NB4 (cell line): Measurements from ENCODE around the gene MESD.

Source experiments
- DNase-seq: peaks from one replicate; pipeline ENCODE4 v3.0.0; 2010; ENCODE audit warnings: low read depth
- H3K4me3 ChIP-seq: one replicate; pipeline ENCODE4 v1.5.1; 2011; ENCODE audit warnings: mild to moderate bottlenecking, low read depth, low read length, moderate library complexity
- MYC ChIP-seq: IDR thresholded peaks from 2 replicates; pipeline ENCODE4 v1.6.1; 2011; ENCODE audit warnings: low read depth, low read length
- POLR2A ChIP-seq: IDR thresholded peaks from 2 replicates; pipeline ENCODE4 v1.6.1; 2011; ENCODE audit warnings: mild to moderate bottlenecking; ENCODE audit not compliant: insufficient read length; ENCODE audit errors: extremely low read depth
- TF ChIP-seq, protein P1 (sequence below): IDR thresholded peaks from 2 replicates; pipeline ENCODE4 v1.6.1; 2011; ENCODE audit warnings: low read depth, low read length
- TF ChIP-seq, protein P2 (sequence below): IDR thresholded peaks from one replicate; pipeline ENCODE4 v1.5.1; 2012; ENCODE audit warnings: low read depth, low read length

Gene MESD

DNA sequence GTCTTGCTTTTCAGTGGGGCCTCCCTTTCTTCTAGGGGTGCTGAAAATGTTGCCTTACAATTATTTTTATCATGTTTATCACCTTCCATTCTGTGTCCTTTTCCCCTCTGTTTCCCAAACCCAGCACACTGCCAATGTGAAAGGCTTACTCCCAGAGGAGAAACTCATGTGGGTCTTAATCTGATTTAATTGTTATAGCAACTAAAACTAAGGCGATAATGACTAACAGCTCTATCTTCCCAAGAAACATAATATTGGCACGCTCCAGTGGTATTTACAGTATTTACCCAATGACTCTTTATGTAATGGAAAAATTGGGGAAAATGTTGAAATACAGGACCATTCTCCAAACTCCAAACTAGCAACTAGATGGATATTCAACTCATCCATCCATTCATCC is 58.4 kb downstream of the MESD start:
- no peak for DNase-seq
- TF ChIP-seq POLR2A, result no peak
- no peak overlapping the region for H3K4me3 ChIP-seq

DNA sequence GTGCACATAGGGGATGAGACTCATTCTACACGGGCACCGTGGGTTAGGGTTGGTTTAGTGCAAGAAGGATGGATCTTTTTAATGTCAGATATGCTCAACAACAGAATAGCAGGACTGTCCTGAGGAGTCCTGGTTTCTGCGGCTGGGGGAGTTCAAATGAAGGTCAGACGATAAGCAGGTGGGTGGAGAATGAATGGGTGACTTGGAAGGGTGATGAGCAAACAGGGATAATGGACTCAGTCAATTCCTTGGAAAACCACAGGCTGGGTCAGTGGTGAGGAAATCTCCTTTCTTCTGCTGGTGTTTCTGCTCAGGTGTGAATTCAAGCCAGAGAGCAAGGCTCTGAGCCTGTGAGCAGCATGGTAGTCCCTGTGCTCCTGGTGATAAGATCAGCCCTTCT is 59.9 kb downstream of the MESD start:
- DNase-seq, result no peak
- TF ChIP-seq, protein P1, sequence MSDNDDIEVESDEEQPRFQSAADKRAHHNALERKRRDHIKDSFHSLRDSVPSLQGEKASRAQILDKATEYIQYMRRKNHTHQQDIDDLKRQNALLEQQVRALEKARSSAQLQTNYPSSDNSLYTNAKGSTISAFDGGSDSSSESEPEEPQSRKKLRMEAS, result no peak
- TF ChIP-seq MYC, result no peak
- TF ChIP-seq, protein P2, sequence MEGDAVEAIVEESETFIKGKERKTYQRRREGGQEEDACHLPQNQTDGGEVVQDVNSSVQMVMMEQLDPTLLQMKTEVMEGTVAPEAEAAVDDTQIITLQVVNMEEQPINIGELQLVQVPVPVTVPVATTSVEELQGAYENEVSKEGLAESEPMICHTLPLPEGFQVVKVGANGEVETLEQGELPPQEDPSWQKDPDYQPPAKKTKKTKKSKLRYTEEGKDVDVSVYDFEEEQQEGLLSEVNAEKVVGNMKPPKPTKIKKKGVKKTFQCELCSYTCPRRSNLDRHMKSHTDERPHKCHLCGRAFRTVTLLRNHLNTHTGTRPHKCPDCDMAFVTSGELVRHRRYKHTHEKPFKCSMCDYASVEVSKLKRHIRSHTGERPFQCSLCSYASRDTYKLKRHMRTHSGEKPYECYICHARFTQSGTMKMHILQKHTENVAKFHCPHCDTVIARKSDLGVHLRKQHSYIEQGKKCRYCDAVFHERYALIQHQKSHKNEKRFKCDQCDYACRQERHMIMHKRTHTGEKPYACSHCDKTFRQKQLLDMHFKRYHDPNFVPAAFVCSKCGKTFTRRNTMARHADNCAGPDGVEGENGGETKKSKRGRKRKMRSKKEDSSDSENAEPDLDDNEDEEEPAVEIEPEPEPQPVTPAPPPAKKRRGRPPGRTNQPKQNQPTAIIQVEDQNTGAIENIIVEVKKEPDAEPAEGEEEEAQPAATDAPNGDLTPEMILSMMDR, result no peak
- no peak for TF ChIP-seq POLR2A
- no peak overlapping the region for H3K4me3 ChIP-seq

DNA sequence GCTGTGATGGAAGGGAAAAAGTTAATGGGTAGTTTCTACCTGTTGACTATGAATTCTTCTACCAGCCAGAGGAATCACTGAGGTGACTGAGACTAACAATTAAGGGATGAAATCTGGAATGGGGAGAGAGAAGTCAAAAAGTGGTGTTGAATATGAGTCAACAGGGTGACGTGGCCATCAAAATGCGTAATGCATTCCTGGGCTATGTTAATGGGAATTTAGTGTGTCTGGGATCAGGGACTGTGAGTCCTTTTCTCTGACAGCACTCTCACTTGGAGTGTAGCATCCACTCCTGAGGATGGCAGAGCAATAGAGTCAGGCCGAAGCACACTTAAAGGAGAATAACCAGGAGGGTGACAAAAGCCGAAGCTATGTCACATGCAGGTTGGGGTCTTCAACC is 60.4 kb downstream of the MESD start:
- TF ChIP-seq, protein P1, result no peak
- TF ChIP-seq, protein P2, result no peak
- TF ChIP-seq POLR2A, result no peak
- TF ChIP-seq MYC, result no peak
- H3K4me3 ChIP-seq, result no peak overlapping the region
- no peak for DNase-seq

DNA sequence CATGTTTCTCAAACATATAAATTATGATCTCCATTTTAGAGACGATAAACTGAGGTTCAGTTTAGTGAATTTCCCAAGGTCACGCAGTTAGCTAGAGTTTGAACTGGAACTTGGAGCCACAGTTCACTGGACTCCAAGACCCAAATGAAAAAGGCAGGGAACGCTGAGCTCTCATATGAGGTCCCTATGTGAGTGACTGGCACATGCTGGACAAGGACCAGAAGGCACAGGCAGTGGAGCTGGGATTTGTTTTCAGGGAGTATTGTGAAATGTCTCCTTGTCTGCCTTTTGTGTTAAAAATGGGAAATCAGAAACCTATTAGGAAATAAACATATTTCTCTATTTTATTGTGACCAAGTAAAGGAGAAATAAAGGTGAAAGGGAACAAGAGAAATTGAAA is 63.5 kb downstream of the MESD start:
- H3K4me3 ChIP-seq, result no peak overlapping the region
- DNase-seq, result no peak
- no peak for TF ChIP-seq POLR2A
- TF ChIP-seq MYC, result no peak
- TF ChIP-seq, protein P1, result no peak
- TF ChIP-seq, protein P2, result no peak

DNA sequence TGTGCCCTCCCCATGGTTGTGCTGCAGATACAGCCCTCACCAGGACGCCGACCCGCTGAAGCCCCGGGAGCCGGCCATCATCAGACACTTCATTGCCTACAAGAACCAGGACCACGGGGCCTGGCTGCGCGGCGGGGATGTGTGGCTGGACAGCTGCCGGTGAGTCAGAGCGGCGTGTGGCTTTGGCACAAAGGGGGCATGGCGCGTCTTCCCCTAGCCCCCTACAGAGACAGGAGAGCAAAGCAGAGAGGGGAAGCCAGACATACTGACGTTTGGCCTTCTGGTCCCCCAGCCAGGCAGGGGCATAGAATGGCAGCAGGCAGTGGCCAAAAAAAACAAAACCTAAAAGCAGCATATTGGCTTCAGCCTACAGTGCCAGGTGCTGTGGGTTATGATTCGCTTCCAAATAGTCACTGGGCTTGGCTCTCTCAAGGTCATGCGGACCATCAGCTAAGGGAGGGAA is 64.0 kb downstream of the MESD start:
- TF ChIP-seq MYC (no peak), POLR2A (no peak)
- TF ChIP-seq, protein P2, result no peak
- TF ChIP-seq, protein P1, result no peak
- DNase-seq, result no peak
- no peak overlapping the region for H3K4me3 ChIP-seq

DNA sequence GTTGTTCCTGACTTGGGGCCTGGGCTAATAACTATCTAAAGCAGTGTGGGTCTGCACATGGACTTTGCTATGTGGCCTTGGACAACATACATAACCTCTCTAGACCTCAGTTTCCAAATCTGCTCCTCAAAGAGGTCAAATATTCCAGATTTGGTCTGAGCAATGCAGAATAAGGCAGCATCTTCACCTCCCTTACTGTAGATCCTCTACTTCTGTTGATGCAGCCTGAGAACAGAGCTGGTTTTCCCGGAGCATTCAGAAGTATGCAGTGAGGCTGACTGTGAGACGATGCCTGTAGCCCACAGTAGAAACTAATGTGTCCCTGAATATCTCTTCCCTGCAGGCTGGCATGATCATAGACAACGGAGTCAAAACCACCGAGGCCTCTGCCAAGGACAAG is 65.3 kb downstream of the MESD start:
- no peak for DNase-seq
- TF ChIP-seq, protein P1, result no peak
- TF ChIP-seq POLR2A, result no peak
- TF ChIP-seq, protein P2, result no peak
- no peak for TF ChIP-seq MYC
- H3K4me3 ChIP-seq, result no peak overlapping the region
